ENCODE results near the gene CACHD1. TPM values are rescaled to one million over a fixed set of nuclear protein-coding genes. Genes with fewer than 3 reads are reported as not detected.

CACHD1 gene
- polyA plus RNA-seq, 1 donor from 2014 or later, result 12.7 TPM

DNA sequence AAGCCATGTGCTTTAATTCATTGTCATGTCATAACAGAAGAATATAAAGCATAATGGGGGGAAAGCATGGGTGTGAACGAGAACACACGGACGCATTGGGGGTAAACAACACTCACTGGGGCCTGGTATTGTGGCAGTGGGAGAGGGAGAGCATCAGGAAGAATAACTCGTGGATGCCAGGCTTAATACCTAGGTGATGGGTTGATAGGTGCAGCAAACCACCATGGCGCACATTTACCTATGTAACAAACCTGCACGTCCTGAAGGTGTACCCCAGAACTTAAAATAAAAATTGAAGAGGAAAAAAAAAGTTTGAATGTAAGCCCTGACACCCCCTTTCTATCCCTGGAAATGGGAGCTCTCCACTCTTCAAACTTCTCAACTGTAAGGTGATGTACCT, 34.9 kb upstream of the CACHD1 start:
- Histone ChIP-seq H3K9ac (ENCODE audit: low read length) (no peak overlapping the region), H3K79me2 (replicated peaks; ENCODE audit: insufficient read depth, low read length) (no peaks in the 10 kb centered on the region), H3K9me2 (ENCODE audit: insufficient read depth, low read length) (no peaks in the 10 kb centered on the region), H4K20me1 (ENCODE audit: insufficient read depth) (no peaks in the 10 kb centered on the region), H2AFZ (ENCODE audit: low read depth, low read length) (no peak overlapping the region), H3K4me2 (ENCODE audit: low read length) (no peak overlapping the region), H3K9me3 (ENCODE audit: low read length) (no peaks in the 10 kb centered on the region), H3K27me3 (ENCODE audit: insufficient read depth, low read depth, low read length) (no peaks in the 10 kb centered on the region), H3F3A (ENCODE audit: insufficient read depth, low read length, poor library complexity, severe bottlenecking) (no peaks in the 10 kb centered on the region), H3K27ac (ENCODE audit: low read length) (no peak overlapping the region), H3K36me3 (ENCODE audit: insufficient read depth, low read length) (no peaks in the 10 kb centered on the region), H3K4me3 (ENCODE audit: low read length) (no peak overlapping the region)
- no peak for TF ChIP-seq TAF1 (IDR thresholded peaks at IDR 0.05; ENCODE audit: low read depth)

DNA sequence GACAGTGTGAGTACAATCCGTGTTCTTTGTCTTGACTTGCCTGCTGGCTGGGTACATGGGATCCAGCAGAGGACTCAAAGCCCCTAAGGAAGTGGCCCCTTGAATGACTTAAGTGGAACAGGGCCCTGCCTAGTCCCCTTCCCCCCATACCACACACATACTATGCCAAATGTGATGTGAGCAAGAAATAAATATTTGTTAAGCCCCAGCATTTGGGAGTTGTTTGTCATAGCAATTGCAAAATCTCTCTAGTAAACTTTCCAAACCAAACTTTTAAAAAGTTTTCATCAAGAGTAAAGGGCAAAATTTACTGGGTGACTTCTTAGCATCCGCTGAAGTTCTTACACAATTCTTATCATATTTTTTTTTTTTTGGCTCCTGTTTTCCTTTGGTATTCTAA, 32.5 kb upstream of the CACHD1 start:
- Histone ChIP-seq H3K27ac (ENCODE audit: low read length) (no peak overlapping the region), H3K9me3 (ENCODE audit: low read length) (no peaks in the 10 kb centered on the region), H2AFZ (ENCODE audit: low read depth, low read length) (no peak overlapping the region), H3K9me2 (ENCODE audit: insufficient read depth, low read length) (no peaks in the 10 kb centered on the region), H3K36me3 (ENCODE audit: insufficient read depth, low read length) (no peaks in the 10 kb centered on the region), H3K27me3 (ENCODE audit: insufficient read depth, low read depth, low read length) (no peaks in the 10 kb centered on the region), H3K79me2 (replicated peaks; ENCODE audit: insufficient read depth, low read length) (no peaks in the 10 kb centered on the region), H3K4me2 (ENCODE audit: low read length) (no peak overlapping the region), H3F3A (ENCODE audit: insufficient read depth, low read length, poor library complexity, severe bottlenecking) (no peaks in the 10 kb centered on the region), H3K4me3 (ENCODE audit: low read length) (no peak overlapping the region), H3K9ac (ENCODE audit: low read length) (no peak overlapping the region), H4K20me1 (ENCODE audit: insufficient read depth) (no peaks in the 10 kb centered on the region)
- no peak for TF ChIP-seq RAD21 (conservative IDR thresholded peaks at IDR 0.05)
- no peak for TF ChIP-seq POLR2AphosphoS5 (IDR thresholded peaks at IDR 0.05)
- no peak for TF ChIP-seq MXI1 (conservative IDR thresholded peaks at IDR 0.05; ENCODE audit: poor library complexity, severe bottlenecking)
- TF ChIP-seq SMC3 (conservative IDR thresholded peaks at IDR 0.05; ENCODE audit: poor library complexity), result no peak
- TF ChIP-seq EZH2 (IDR thresholded peaks at IDR 0.05; ENCODE audit: borderline replicate concordance, insufficient read depth, low read length, poor library complexity, severe bottlenecking), result no peak
- TF ChIP-seq, protein P1, sequence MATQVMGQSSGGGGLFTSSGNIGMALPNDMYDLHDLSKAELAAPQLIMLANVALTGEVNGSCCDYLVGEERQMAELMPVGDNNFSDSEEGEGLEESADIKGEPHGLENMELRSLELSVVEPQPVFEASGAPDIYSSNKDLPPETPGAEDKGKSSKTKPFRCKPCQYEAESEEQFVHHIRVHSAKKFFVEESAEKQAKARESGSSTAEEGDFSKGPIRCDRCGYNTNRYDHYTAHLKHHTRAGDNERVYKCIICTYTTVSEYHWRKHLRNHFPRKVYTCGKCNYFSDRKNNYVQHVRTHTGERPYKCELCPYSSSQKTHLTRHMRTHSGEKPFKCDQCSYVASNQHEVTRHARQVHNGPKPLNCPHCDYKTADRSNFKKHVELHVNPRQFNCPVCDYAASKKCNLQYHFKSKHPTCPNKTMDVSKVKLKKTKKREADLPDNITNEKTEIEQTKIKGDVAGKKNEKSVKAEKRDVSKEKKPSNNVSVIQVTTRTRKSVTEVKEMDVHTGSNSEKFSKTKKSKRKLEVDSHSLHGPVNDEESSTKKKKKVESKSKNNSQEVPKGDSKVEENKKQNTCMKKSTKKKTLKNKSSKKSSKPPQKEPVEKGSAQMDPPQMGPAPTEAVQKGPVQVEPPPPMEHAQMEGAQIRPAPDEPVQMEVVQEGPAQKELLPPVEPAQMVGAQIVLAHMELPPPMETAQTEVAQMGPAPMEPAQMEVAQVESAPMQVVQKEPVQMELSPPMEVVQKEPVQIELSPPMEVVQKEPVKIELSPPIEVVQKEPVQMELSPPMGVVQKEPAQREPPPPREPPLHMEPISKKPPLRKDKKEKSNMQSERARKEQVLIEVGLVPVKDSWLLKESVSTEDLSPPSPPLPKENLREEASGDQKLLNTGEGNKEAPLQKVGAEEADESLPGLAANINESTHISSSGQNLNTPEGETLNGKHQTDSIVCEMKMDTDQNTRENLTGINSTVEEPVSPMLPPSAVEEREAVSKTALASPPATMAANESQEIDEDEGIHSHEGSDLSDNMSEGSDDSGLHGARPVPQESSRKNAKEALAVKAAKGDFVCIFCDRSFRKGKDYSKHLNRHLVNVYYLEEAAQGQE (IDR thresholded peaks at IDR 0.05; ENCODE audit: borderline replicate concordance), result no peak
- TF ChIP-seq EP300 (conservative IDR thresholded peaks at IDR 0.05; ENCODE audit: poor library complexity, severe bottlenecking), result no peak
- TF ChIP-seq TAF1 (IDR thresholded peaks at IDR 0.05; ENCODE audit: low read depth), result no peak
- TF ChIP-seq, protein P2, sequence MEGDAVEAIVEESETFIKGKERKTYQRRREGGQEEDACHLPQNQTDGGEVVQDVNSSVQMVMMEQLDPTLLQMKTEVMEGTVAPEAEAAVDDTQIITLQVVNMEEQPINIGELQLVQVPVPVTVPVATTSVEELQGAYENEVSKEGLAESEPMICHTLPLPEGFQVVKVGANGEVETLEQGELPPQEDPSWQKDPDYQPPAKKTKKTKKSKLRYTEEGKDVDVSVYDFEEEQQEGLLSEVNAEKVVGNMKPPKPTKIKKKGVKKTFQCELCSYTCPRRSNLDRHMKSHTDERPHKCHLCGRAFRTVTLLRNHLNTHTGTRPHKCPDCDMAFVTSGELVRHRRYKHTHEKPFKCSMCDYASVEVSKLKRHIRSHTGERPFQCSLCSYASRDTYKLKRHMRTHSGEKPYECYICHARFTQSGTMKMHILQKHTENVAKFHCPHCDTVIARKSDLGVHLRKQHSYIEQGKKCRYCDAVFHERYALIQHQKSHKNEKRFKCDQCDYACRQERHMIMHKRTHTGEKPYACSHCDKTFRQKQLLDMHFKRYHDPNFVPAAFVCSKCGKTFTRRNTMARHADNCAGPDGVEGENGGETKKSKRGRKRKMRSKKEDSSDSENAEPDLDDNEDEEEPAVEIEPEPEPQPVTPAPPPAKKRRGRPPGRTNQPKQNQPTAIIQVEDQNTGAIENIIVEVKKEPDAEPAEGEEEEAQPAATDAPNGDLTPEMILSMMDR (IDR thresholded peaks at IDR 0.05; ENCODE audit: poor library complexity, severe bottlenecking), result no peak

All from neural cell (in vitro differentiated cells).